Measurements from ENCODE around the gene CPEB4. TPM values are rescaled to one million over a fixed set of nuclear protein-coding genes. Genes with fewer than 3 reads are reported as not detected.

Gene CPEB4
- total RNA-seq, 4 donors from 2014 or later, result 20.1 to 26.6 (median 24.2) TPM

GRCh38 chr5:173880306-173880985 is 7.7 kb upstream of the CPEB4 start:
- Histone ChIP-seq H3K27ac (no peak overlapping the region), H3K9me3 (peaks cover 0 to 4% (median 0%) of the 10 kb centered on the region in 4 donors), H3K4me1 (peaks cover 0 to 13% (median 3%) of the 10 kb centered on the region in 4 donors), H3K4me3 (no peak overlapping the region), H3K27me3 (no peaks in the 10 kb centered on the region), H3K36me3 (no peaks in the 10 kb centered on the region)
- 75% methylated on average over 5 of the region's 5 CpGs for WGBS, 2 donors
- no peak for DNase-seq (ENCODE audit: low spot score in 2 of 2)
- TF ChIP-seq POLR2A (IDR thresholded peaks at IDR 0.05) (no peak), CTCF (IDR thresholded peaks at IDR 0.05) (no peak), EP300 (IDR thresholded peaks at IDR 0.05) (no peak)

- TF ChIP-seq POLR2A (IDR thresholded peaks at IDR 0.05), result no peak
- TF ChIP-seq EP300 (IDR thresholded peaks at IDR 0.05), result no peak
- TF ChIP-seq CTCF (IDR thresholded peaks at IDR 0.05), result no peak
- 87% methylated on average over 6 of the region's 6 CpGs for WGBS, 2 donors
Measured at GRCh38 chr5:173881811-173882575, 6.2 kb upstream of the CPEB4 start.

GRCh38 chr5:173882632-173883031 is 5.5 kb upstream of the CPEB4 start:
- H3K4me3 ChIP-seq, result no peak overlapping the region
- no peaks in the 10 kb centered on the region for H3K27me3 ChIP-seq
- H3K4me1 ChIP-seq, result peaks cover 0 to 20% (median 3%) of the 10 kb centered on the region in 4 donors
- H3K27ac ChIP-seq, result no peak overlapping the region
- no peak for DNase-seq (ENCODE audit: low spot score in 2 of 2)
- H3K9me3 ChIP-seq, result peaks cover 0 to 4% (median 0%) of the 10 kb centered on the region in 4 donors
- no peaks in the 10 kb centered on the region for H3K36me3 ChIP-seq
- no peak for TF ChIP-seq POLR2A (IDR thresholded peaks at IDR 0.05)
- no peak for TF ChIP-seq EP300 (IDR thresholded peaks at IDR 0.05)
- no peak for TF ChIP-seq CTCF (IDR thresholded peaks at IDR 0.05)

More at GRCh38 chr5:173881811-173882575, 6.2 kb upstream of the CPEB4 start:
- H3K9me3 ChIP-seq, result peaks cover 0 to 4% (median 0%) of the 10 kb centered on the region in 4 donors
- no peak overlapping the region for H3K27ac ChIP-seq
- H3K27me3 ChIP-seq, result no peaks in the 10 kb centered on the region
- H3K4me3 ChIP-seq, result no peak overlapping the region
- no peaks in the 10 kb centered on the region for H3K36me3 ChIP-seq
- H3K4me1 ChIP-seq, result peaks cover 0 to 13% (median 3%) of the 10 kb centered on the region in 4 donors
- DNase-seq (ENCODE audit: low spot score in 2 of 2), result no peak

- WGBS, 2 donors, result 59 to 62% methylated on average over 3 of the region's 3 CpGs
- Histone ChIP-seq H3K36me3 (no peaks in the 10 kb centered on the region), H3K4me3 (no peak overlapping the region), H3K27ac (no peak overlapping the region), H3K4me1 (peaks cover 0 to 20% (median 3%) of the 10 kb centered on the region in 4 donors), H3K9me3 (peaks cover 0 to 4% (median 0%) of the 10 kb centered on the region in 4 donors), H3K27me3 (no peaks in the 10 kb centered on the region)
- DNase-seq (ENCODE audit: low spot score in 2 of 2), result no peak
- TF ChIP-seq EP300 (IDR thresholded peaks at IDR 0.05) (no peak), POLR2A (IDR thresholded peaks at IDR 0.05) (no peak), CTCF (IDR thresholded peaks at IDR 0.05) (no peak)
Measured at GRCh38 chr5:173883347-173883924, 4.7 kb upstream of the CPEB4 start.

All from tibial nerve (tissue), 4 donors.